Hepatic stellate cell (primary cell): ENCODE measurements around the gene PRMT5.
"Not testable (repeated sequence)": the region's sequence is repeated elsewhere in the genome, so short reads cannot be mapped to it uniquely, and the experiment has no call there.

Experiments used
- DNase-seq: peaks from one replicate; pipeline ENCODE4 v3.0.0; 2011; ENCODE audit warnings: low spot score

The PRMT5 gene

DNA sequence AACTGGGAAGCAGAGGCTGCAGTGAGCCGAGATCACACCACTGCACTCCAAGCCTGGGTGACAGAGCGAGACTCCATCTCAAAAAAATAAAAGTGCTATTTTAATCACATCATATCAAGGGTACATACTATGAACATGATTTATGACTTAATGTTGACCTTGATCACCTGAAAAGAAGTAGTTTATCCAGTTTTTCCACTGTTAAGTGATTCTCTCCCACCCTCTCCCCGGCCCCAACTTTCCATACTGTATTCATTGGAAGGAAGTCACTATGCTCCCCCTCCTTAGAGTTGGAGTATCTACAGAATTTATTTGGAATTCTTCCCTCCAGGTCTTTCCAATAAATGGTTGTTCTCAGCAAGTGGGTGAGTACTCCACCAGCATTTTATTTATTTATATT lies 3.0 kb upstream of the PRMT5 start:
- DNase-seq, result no peak

DNA sequence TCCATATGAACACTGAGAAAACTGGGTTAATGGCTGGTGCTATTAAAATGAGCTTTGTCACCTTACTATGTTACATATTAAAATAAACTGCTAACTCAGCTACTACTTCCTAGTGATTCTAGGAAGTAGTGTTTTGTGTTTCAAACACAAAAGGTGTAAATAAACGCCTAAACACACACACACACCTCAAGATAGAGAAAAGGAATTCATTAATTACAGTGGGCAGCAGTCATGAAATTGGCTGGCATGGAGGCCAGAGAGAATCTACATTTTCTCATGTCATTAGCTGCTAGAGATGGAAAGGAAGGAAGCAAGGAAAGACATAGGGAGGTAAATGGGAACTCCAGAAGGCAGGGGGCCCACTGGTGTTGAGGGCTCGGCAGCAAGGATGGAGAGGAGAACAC lies 787 bp upstream of the PRMT5 start:
- no peak for DNase-seq

DNA sequence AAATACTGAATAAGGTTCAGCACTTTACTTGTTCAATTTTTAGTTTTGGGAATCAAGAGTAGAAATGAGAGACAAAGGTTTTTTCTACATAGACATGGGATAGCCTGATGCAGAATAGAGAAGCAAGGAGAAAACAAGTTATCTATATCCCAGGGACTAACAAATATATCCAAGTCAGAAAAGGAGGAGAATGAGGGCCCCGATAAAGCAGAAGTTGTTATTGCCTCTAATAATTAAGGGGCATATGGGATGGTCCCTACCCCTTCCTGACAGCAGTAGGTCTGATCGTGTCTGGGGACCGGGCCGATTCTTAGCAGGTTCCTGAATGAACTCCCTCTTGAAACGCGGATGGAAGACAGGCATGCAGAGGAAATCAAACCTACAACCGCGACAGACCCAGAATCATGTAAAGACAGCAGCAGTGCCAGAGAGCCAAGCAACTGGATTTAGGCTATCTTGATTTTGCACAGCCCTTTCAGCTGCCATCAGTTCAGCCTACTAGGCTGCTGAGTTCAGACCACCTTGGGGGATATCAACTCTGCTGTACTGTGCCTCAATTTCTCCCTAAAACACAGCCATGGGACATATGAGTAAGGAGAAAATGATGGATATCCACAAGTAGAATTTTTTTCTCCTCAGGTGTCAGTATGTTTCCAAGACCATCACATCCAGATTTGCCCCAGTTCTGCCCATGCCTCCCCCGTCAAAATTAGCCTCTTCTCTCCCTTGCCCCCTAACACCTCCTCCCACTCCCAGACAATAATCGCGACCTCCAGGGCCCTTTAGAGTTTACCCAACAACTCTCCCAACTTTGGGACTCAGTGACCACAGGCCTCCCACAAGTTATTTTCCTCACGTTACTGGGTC lies 706 bp downstream of the PRMT5 start:
- DNase-seq, result no peak

DNA sequence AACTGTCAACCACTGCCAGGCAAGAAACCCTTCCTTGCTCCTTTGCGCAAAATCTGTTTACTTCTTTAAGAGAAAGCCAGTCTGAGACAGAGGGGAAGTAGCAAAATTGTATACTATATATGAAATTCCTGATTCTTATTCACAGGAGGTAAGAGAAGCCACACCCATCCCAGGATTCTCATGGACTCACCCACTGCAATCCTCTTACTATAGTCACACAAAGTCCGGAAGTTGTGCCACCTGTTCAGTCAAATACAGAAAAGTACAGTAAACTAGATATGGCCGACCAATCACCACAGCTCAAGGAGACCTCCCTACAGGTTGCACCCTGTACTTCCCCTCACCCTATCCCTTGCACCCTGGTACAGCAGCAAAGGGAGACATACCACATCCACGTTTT lies 2.9 kb downstream of the PRMT5 start:
- DNase-seq, result no peak

DNA sequence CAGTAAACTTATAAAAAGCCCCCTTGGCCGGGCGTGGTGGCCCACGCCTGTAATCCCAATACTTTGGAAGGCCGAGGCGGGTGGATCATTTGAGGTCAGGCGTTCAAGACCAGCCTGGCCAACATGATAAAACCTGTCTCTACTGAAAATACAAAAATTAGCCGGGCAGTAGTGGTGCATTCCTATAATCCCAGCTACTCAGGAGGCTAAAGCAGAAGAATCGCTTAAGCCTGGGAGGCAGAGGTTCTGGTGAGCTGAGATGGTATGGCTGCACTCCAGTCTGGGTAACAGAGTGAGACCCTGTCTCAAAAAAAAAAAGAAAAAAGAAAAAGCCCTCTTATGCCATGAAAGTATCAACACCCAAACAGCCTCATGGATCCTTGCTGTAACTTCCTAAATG lies 3.7 kb downstream of the PRMT5 start:
- no peak for DNase-seq

DNA sequence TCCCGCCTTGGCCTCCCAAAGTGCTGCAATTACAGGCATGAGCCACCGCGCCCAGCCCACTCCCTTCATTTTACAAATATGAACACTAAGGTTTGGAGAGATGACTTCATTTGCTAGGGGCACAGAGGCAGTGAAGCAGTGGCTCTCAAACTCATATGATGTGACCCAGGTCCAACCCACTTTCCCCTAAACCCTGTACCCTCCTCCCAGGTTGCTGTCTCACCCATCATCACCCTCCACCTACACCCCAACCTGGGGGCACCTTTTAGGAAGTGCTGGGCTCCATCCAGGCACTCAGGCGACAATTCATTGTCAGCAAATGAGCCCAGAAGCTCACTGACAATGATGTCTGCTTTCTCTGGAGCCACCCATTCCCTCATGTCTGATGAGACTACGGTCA lies 5.4 kb downstream of the PRMT5 start:
- DNase-seq, result no peak

DNA sequence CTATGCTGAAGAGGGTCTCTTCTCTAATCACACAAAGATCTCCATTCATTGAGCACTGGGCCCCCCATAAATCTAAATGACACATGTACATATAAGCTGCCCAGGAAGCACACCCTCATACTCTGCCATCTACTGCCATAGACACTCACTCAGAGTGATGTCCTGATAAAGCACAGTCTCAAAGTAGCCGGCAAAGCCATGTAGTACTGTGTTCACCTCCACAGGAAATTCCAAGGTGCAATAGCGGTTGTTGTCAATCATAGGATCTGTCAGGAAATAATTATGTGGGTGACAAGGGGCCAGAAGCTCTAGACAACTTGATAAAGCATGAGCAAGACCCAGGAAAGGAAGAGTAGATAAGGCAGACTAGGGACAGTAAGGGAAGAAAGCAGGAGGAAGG lies 6.9 kb downstream of the PRMT5 start:
- no peak for DNase-seq

DNA sequence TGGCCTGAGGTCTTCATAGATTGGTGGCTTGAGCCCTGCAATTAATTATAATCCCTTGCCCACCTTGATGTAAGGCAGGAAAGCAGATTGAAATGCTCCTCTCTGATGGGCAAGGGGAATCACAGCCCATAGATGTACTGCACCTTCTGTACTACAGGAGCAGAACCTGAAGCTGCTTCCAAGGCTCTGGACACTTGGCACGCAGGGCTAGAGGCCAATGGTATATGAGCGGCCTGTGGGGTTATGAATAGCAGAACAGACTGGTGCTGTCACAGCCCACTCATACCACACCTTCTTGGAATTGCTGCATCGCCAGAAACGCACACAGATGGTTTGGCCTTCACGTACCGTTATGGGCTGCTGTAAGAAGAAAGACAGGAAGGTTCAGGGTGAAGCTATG lies 8.5 kb downstream of the PRMT5 start:
- DNase-seq, result no peak

DNA sequence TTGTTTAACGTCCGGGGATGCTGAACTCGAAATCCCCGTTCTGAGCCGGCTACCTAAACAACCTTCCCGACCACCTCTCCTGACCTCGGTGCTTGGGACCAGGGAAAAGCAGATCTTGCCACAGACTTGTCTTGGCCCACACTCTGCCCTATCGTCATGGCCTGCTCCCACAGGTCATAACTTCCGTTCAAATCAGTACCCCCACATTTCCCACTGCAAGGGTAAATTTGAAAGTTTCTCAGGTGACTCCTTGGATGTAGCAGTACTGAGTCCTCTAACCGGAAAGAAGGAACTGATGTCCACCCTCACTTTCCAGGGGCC lies 9.6 kb downstream of the PRMT5 start:
- no peak for DNase-seq

DNA sequence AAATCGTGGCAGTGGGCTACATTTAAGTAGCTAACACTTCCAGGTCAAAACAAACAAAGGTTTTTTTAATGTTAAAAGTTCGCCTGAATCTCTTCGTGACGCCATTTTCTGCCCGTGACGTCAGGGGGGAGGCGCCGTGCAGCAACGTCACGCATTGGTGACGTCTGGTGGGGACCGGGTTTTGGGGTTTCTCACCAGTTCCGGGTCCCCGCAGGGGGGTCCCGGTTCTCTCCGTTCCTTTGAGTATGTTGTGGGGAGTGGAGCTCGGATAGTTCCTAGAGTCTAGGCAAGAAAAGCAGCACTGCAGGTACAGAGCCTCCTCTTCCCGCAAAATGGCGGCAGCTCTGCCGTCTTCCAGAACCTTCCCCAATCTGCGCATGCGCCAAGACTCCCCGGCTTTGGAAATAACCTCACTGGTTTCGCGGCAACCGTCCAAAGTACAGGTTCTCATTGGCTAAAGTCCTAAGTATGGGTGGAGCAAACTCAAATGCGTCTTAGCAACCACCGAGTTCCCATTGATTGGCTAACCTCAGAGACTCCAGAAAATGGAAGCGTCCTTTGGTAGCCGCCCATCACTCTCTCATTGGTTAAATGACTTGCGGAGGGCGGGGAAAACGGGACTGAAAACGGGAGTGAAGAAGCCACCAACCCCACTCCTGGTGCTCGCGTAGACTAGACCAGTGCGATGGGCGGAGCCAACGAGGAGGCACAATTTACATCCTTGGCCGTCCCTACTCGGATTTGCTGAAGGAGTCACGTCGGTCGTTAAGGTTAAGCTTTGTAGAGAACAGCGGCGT lies 10.2 kb downstream of the PRMT5 start, which contains the start of gene RBM23:
TSS of gene RBM23 (minus strand) at position 346 of the 797 bp plus-strand sequence.
- DNase-seq, result peak; percentile 95

DNA sequence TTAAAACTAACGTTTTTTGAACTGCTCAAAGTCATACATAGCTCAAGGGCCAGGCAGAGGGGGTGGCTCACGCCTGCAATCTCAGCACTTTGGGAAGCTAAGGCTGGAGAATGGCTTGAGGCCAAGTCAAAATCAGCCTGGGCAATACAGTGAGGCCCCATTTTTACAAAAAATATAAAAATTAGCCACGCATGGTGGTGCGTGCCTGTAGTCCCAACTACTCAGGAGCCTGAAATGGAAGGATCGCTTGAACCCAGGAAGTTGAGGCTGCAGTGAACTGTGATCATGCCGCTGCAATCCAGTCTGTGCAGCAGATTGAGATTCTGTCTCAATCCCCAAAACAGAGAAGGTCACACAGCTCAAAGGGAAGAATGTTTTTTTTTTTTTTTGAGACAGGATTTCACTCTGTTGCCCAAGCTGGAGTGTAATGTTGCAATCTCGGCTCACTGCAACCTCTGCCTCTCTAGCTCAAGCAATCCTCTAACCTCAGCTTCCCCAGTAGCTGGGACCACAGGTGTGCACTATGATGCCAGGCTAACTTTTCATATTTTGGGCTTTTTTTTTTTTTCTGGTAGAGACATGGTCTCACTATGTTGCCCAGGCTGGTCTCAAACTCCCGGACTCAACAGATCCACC lies 13.2 kb downstream of the PRMT5 start:
- DNase-seq, result no peak

DNA sequence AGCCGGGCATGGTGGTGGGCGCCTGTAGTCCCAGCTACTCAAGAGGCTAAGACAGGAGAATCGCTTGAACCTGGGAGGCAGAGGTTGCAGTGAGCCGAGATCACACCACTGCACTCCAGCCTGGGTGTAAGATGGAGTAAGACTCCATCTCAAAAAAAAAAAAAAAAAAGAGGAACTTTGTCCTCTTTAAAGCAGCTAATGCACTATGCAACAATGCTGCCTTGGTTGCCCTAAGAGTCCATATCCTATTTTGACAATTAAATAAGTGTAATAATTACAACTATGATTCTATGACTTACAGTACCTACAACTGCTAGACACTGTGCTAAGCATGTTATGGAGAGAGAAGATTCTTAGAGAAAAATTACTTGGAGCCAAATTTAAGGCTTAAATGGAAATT lies 14.3 kb downstream of the PRMT5 start:
- not testable (repeated sequence) for DNase-seq

DNA sequence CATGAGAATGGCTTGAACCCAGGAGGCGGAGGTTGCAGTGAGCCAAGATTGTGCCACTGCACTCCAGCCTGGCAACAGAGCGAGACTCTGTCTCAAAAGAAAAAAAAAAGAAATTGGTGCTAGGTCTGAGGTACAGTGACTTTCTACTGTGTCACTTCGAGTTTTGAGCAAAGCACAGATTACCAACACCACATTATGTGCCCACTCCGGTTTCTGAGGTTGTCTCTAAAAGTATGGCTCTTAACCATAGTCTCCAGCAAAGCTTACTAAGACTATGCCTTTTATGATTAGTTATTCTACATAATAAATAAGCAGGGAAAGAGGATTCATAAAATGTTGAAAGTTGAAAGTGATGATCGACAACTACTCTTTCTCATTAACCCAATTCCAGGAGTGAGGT lies 18.3 kb downstream of the PRMT5 start:
- no peak for DNase-seq

DNA sequence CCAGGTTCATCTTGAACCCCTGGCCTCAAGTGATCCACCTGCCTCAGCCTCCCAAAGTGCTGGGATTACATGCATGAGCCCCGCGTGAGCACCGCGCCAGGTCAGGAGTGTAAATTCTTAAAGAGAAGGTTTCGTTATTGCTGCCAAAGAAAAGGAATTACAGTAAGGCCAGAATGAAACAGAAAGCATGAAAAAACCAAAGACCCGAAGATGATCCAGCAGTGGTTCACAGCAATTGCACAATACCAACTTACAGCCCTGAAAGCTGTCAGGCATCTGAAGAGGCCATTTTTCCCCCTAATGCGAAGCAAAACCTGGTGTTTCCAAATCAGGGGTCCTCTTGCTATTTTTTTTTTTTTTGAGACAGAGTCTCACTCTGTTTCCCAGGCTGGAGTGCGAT lies 20.6 kb downstream of the PRMT5 start:
- no peak for DNase-seq

DNA sequence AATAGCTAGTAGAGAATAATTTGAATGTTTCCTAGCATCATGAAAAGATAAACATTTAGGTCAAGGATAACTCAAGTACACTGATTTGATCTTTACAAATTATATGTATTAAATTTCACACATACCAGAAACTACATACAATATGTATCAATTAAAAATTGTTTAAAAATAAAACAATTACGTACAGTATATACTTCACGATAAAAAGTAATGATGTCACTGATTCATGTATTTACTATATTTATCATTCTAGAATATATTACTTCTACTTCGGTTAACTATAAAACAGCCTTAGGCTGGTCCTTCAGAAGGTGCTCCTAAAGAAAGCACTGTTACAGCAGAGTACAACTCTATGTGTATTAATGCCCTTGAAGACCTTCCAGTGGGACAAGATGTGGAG lies 21.7 kb downstream of the PRMT5 start:
- DNase-seq, result no peak

DNA sequence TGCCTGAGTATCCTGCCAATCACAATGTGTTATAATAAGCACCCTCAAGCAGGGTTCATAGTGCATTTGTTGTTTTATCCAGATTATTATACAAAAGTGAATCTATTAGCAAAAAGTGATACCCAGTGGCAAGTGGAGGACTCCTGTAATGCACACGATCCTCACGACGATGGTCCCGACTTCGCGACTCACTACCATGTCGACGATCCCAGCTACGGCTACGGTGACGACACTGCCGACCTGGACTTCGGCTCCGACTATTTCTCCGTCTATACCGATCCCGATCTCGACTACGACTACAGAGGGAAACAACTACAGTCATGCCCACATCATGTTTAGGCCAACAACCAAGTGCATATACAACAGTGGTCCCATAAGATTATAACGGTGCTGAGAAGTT lies 23.1 kb downstream of the PRMT5 start:
- DNase-seq, result no peak

DNA sequence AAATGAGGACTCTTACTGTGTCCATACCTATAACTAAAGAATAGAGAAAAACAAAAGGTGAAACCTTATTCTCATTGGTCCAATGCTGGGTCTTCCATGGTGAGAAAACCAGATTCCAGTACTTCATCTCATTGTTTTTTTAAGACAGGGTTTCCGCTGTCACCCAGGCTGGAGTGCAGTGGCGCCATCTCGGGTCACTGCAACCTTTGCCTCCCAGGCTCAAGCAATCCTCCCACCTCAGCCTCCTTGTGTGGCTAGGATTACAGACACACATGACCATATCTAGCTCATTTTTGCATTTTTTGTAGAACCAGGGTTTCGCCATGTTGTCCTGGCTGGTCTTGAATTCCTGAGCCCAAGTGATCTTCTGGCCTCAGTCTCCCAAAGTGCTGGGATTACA lies 23.5 kb downstream of the PRMT5 start:
- no peak for DNase-seq

DNA sequence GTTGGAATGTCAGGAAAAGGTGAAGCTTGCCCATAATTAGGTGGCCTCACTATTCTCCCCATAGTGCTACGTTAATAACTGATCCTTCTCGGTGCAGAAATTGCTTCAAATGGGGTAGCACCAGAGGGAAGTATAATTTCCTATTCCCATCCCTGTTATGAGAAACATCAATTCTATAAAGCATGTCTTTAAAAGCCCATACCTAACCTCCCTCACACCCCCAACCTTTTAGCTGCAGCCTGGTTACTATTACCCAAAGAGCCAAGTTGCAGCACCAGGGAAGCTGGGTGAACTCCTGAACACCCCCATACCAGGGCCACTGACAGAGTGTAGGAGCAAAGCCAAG lies 25.5 kb downstream of the PRMT5 start:
- no peak for DNase-seq

DNA sequence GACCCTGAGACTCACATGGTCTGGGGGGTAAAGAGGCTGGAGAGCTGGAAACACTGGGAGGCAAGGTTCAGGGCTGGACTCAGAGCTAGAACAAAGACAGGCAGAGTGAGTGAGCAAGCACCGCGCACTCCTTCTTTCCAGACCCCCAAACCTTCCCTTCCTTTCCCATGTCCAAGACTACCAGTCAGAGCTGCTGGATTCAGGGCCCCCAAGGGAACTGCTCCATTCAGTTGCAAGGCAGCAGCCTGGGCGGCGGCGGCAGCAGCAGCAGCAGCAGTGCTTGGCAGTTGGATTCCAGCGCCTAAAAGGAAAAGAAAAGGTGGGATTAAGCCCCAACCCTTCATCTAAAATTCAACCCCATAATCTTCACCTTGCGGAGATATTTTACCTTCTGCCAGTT lies 27.4 kb downstream of the PRMT5 start:
- no peak for DNase-seq

DNA sequence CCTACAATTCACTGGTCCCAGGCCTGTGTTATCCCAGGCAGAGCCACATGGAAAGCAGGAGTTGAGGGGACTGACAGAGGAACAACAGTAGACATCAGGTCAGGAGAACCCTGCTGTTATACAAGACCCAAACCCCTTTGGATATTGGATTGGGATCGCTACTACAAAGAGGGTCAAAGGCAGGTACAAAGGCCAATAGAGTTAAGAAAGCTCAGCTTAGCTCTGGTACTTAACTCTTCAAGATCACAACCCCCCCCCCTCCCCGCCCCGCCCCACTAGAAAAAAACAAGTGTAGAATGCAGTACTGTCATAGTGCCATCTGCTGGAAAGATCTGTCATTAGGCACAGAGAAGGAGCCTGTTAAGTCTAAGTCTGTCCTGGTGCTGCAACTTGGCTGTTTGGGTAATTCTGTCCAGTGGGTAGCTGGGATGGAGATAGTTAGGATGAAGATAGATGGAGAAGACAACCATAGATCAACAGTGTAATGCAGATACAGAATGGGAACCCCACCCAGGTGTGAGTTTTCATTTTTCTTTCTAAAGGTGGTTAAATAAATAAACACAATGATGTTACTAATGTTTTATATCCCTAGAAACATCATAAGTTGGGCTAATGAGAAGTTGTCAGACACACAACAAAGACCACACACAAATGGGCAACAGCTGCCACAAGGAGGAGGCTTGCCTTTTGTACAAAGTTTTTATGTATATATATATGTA lies 28.9 kb downstream of the PRMT5 start:
- DNase-seq, result peak; percentile 72

DNA sequence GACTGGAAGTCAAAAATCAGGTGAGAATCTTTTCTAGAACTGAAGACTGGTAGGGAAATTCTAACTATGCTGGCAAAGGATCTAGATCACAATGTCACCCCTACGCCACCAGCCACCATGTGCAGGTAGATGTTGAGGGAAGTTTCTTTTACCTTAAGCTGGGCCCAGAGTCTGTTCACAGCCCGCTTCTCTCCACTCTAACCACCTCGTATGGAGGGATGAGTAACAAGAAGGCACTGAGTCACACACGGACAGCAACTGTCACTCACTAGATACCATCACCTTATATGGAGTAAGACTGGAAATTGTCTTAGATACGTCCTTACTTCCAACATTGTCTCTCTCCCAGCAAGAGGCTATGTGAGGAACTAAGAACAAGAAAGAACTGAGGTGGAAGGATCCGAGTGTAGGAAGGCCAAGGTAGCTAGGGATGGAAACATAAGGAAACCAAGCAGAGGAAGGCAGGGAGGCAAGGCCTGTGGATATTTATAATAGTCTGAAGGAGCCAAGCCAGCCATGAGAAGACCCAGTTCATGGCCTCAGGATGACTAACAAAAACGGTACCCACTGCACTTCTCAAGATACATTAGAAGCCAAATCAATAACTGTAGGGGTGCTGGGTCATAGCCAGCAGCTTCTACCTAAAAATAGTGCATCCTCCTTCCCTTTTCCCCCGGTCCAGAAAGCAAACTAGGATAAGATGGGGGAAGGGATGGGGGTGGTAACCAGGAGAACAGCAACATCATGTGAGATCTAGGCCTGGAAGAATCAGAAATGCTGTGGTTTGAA lies 30.7 kb downstream of the PRMT5 start:
- peak; percentile 63 for DNase-seq

DNA sequence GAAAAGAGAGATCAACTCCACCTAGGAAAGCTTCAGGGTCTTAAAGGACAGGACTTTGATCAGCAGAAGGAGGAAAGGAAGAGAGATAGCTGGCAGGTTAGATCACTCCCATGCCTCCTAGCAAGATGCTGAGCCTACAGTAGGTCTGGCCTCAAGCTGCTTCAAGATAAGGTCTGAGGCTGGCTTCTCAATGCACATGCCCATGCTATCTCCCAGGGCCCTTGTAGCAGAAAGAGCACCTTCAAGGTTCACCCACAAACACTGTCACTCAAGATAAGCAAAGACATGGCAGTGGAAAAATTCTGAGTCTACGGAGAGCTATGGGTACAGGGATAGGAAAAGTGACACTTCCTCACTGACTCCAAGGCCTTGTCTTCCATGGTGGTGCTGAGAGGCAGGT lies 31.8 kb downstream of the PRMT5 start:
- no peak for DNase-seq
